Measurements from ENCODE around the gene EFCC1. TPM values are rescaled to one million over a fixed set of nuclear protein-coding genes. Genes with fewer than 3 reads are reported as not detected.

EFCC1 gene
- total RNA-seq, 2 experiments from 2014 or later = 0.22 to 0.25 TPM

Other genes starting within 250 kb of the EFCC1 start
- 10 to 100 TPM; 64.8 to 71.6 TPM for gene ACAD9, start 121.7 kb upstream of the EFCC1 start, total RNA-seq
- gene CFAP92, start 7.2 kb upstream of the EFCC1 start, total RNA-seq = under 1 TPM; 0.19 to 0.45 TPM
- not detected for gene GP9, start 59.5 kb downstream of the EFCC1 start, total RNA-seq
- gene RAB43, start 120.5 kb downstream of the EFCC1 start, total RNA-seq = 10 to 100 TPM; 47.5 to 48.1 TPM
- 10 to 100 TPM; 28.2 to 28.5 TPM for gene ISY1, start 159.8 kb downstream of the EFCC1 start, total RNA-seq
- gene CNBP, start 182.6 kb downstream of the EFCC1 start, total RNA-seq = 100 to 1,000 TPM; 260 to 267 TPM
- 10 to 100 TPM; 77.7 to 79.3 TPM for gene COPG1, start 248.3 kb downstream of the EFCC1 start, total RNA-seq